DOHH2 (cell line): ENCODE measurements around the gene AMELX.

Experiments
- H3F3A ChIP-seq: fragments of 200-600 bp; sonication (generic), shearing (Covaris generic); 2 replicates; pipeline ENCODE4 v1.6.0; 2016; ENCODE audit warnings: antibody characterized with exemption, mild to moderate bottlenecking; ENCODE audit not compliant: control insufficient read depth, insufficient read depth
- H3K27ac ChIP-seq: fragments of 200-600 bp; sonication (generic); 2 replicates; pipeline ENCODE4 v1.5.1; 2014; ENCODE audit warnings: low read depth, mild to moderate bottlenecking, low read length, moderate library complexity
- H3K27me3 ChIP-seq: fragments of 200-600 bp; sonication (generic); 2 replicates; pipeline ENCODE4 v1.6.1; 2014; ENCODE audit warnings: mild to moderate bottlenecking, low read length, mixed read lengths; ENCODE audit not compliant: control insufficient read depth
- H3K36me3 ChIP-seq: fragments of 200-600 bp; sonication (generic); 2 replicates; pipeline ENCODE4 v1.6.1; 2014; ENCODE audit warnings: mild to moderate bottlenecking, low read length, moderate library complexity, mixed read lengths; ENCODE audit not compliant: control insufficient read depth
- H3K4me1 ChIP-seq: fragments of 200-600 bp; sonication (generic); 2 replicates; pipeline ENCODE4 v1.6.1; 2014; ENCODE audit warnings: mild to moderate bottlenecking, low read length, mixed read lengths; ENCODE audit not compliant: control insufficient read depth
- H3K4me2 ChIP-seq: fragments of 200-600 bp; sonication (generic); 2 replicates; pipeline ENCODE4 v1.6.0; 2014; ENCODE audit warnings: mild to moderate bottlenecking, low read length, moderate library complexity
- H3K4me3 ChIP-seq: fragments of 200-600 bp; sonication (generic); 2 replicates; pipeline ENCODE4 v1.5.1; 2014; ENCODE audit warnings: mild to moderate bottlenecking, low read length, mixed read lengths
- H3K79me2 ChIP-seq: fragments of 200-600 bp; sonication (generic); 2 replicates; pipeline ENCODE4 v1.6.1; 2014; ENCODE audit warnings: mild to moderate bottlenecking, low read length, mixed read lengths; ENCODE audit not compliant: control insufficient read depth
- H3K9me2 ChIP-seq: fragments of 200-600 bp; sonication (generic); replicated peaks from 2 replicates; pipeline ENCODE4 v1.6.1; 2014; ENCODE audit warnings: mild to moderate bottlenecking, low read length, mixed read lengths; ENCODE audit not compliant: control insufficient read depth
- H3K9me3 ChIP-seq: fragments of 200-600 bp; sonication (generic); 2 replicates; pipeline ENCODE4 v1.6.1; 2014; ENCODE audit warnings: antibody characterized with exemption, low read length, mixed read lengths; ENCODE audit not compliant: control insufficient read depth, insufficient read depth
- H4K20me1 ChIP-seq: fragments of 200-600 bp; sonication (generic); 2 replicates; pipeline ENCODE4 v1.6.0; 2014; ENCODE audit warnings: low read depth, mild to moderate bottlenecking, antibody characterized with exemption, low read length, moderate library complexity; ENCODE audit not compliant: control insufficient read depth, insufficient read depth
- EZH2phosphoT487 ChIP-seq: fragments of 200-600 bp; sonication (generic); IDR thresholded peaks from 2 replicates; pipeline ENCODE4 v1.6.1; 2017; ENCODE audit warnings: borderline replicate concordance, mild to moderate bottlenecking, antibody characterized with exemption, low read length, moderate library complexity, mixed read lengths
- TF ChIP-seq, protein P1 (sequence below): fragments of 200-600 bp; sonication (generic); IDR thresholded peaks from one replicate; pipeline ENCODE4 v1.5.1; 2014; ENCODE audit warnings: antibody characterized with exemption, mild to moderate bottlenecking, low read depth, low read length; ENCODE audit not compliant: poor library complexity, severe bottlenecking

Gene AMELX

GRCh38 chrX:11273544-11273943 lies 19.7 kb upstream of the AMELX start:
- no peaks in the 10 kb centered on the region for H3K9me3 ChIP-seq
- H3K4me1 ChIP-seq = no peaks in the 10 kb centered on the region
- no peaks in the 10 kb centered on the region for H3K9me2 ChIP-seq
- no peaks in the 10 kb centered on the region for H3K79me2 ChIP-seq
- no peak for TF ChIP-seq EZH2phosphoT487
- TF ChIP-seq, protein P1, sequence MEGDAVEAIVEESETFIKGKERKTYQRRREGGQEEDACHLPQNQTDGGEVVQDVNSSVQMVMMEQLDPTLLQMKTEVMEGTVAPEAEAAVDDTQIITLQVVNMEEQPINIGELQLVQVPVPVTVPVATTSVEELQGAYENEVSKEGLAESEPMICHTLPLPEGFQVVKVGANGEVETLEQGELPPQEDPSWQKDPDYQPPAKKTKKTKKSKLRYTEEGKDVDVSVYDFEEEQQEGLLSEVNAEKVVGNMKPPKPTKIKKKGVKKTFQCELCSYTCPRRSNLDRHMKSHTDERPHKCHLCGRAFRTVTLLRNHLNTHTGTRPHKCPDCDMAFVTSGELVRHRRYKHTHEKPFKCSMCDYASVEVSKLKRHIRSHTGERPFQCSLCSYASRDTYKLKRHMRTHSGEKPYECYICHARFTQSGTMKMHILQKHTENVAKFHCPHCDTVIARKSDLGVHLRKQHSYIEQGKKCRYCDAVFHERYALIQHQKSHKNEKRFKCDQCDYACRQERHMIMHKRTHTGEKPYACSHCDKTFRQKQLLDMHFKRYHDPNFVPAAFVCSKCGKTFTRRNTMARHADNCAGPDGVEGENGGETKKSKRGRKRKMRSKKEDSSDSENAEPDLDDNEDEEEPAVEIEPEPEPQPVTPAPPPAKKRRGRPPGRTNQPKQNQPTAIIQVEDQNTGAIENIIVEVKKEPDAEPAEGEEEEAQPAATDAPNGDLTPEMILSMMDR = no peak
- no peak overlapping the region for H3K4me2 ChIP-seq
- no peaks in the 10 kb centered on the region for H3K27me3 ChIP-seq
- H3K4me3 ChIP-seq = no peak overlapping the region
- H3F3A ChIP-seq = no peaks in the 10 kb centered on the region
- no peak overlapping the region for H3K27ac ChIP-seq
- H4K20me1 ChIP-seq = no peaks in the 10 kb centered on the region
- no peaks in the 10 kb centered on the region for H3K36me3 ChIP-seq

- no peak overlapping the region for H3K27ac ChIP-seq
- TF ChIP-seq EZH2phosphoT487 = no peak
- TF ChIP-seq, protein P1 = no peak
Observed at GRCh38 chrX:11282043-11282442, 11.2 kb upstream of the AMELX start.

GRCh38 chrX:11285651-11286050 lies 7.6 kb upstream of the AMELX start:
- H3K27ac ChIP-seq = no peak overlapping the region
- TF ChIP-seq EZH2phosphoT487 = no peak

More at GRCh38 chrX:11282043-11282442, 11.2 kb upstream of the AMELX start:
- no peaks in the 10 kb centered on the region for H3K36me3 ChIP-seq
- no peaks in the 10 kb centered on the region for H3K27me3 ChIP-seq
- no peaks in the 10 kb centered on the region for H3K9me3 ChIP-seq
- no peaks in the 10 kb centered on the region for H3K4me1 ChIP-seq
- H3K4me2 ChIP-seq = no peak overlapping the region
- H3K4me3 ChIP-seq = no peak overlapping the region
- H3K9me2 ChIP-seq = no peaks in the 10 kb centered on the region
- H3F3A ChIP-seq = no peaks in the 10 kb centered on the region
- H4K20me1 ChIP-seq = no peaks in the 10 kb centered on the region
- H3K79me2 ChIP-seq = no peaks in the 10 kb centered on the region

DNA sequence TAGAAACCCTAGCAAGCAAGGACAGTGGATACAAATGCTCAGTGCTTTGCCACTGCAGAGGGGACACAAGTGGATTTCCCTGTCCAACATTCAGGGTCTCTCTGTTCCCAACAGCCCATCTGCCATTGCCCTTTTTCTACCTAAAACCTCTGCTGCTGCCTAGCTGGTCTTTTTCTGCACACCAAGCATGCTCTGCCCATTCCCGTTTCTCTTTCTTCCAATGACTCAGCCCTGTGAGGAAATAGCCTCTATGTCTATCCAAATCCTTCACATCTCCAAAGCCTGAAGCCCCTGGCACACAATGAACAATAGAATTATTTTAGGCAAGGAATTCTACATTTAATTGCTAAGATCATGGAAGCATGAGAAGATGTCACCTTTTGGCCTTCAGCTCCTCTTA lies 5.7 kb upstream of the AMELX start:
- Histone ChIP-seq H3K4me1 (no peaks in the 10 kb centered on the region), H3K79me2 (no peaks in the 10 kb centered on the region), H3K4me2 (no peak overlapping the region), H3K9me2 (no peaks in the 10 kb centered on the region), H3K27me3 (no peaks in the 10 kb centered on the region), H3K27ac (no peak overlapping the region), H3F3A (no peaks in the 10 kb centered on the region), H4K20me1 (no peaks in the 10 kb centered on the region), H3K36me3 (no peaks in the 10 kb centered on the region), H3K9me3 (no peaks in the 10 kb centered on the region), H3K4me3 (no peak overlapping the region)
- TF ChIP-seq, protein P1 = no peak
- no peak for TF ChIP-seq EZH2phosphoT487

More at GRCh38 chrX:11285651-11286050, 7.6 kb upstream of the AMELX start:
- Histone ChIP-seq H3K4me2 (no peak overlapping the region), H3K4me1 (no peaks in the 10 kb centered on the region), H3K27me3 (no peaks in the 10 kb centered on the region), H3K9me3 (no peaks in the 10 kb centered on the region), H3K4me3 (no peak overlapping the region), H3K79me2 (no peaks in the 10 kb centered on the region), H4K20me1 (no peaks in the 10 kb centered on the region), H3K9me2 (no peaks in the 10 kb centered on the region), H3K36me3 (no peaks in the 10 kb centered on the region), H3F3A (no peaks in the 10 kb centered on the region)
